ENCODE measurements around the gene ANK2.

DNA sequence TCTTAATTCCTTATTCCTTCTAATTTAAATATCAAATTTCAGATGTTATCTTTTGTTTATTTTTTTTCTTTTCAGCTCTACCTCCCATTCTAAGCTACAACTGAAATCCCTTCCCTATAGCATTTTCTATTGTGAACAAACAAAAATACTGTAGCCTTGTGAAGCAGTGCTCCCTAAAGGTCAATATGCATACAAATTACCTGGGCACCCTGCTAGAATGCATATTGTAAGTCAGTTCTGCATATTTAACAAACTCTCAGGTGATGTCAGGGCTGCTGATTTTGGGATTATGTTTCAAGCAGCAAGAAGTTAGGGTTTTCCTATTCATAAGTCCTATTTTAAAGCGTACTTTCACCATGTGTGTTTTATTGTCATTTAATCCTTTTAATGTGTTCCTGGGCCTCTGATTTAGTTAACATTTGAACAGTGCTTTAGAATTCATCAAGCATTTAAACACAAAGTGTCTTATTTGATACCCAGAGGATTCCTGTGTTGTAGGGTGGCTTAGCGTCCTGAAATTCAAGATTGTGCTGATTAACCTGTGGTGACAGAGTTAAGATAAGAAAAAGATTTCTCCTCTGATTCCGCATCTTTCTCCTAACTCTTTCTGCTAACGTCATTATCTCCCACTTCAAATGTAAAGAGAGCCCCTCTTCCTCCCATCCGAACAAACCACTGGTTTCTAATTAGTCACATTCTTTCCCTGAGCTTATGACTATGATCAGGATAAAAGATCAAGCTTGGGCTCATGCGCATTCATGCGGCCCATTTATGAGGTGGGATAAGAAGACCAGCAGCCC, 221.3 kb downstream of the ANK2 start:
- TF ChIP-seq, protein P1, sequence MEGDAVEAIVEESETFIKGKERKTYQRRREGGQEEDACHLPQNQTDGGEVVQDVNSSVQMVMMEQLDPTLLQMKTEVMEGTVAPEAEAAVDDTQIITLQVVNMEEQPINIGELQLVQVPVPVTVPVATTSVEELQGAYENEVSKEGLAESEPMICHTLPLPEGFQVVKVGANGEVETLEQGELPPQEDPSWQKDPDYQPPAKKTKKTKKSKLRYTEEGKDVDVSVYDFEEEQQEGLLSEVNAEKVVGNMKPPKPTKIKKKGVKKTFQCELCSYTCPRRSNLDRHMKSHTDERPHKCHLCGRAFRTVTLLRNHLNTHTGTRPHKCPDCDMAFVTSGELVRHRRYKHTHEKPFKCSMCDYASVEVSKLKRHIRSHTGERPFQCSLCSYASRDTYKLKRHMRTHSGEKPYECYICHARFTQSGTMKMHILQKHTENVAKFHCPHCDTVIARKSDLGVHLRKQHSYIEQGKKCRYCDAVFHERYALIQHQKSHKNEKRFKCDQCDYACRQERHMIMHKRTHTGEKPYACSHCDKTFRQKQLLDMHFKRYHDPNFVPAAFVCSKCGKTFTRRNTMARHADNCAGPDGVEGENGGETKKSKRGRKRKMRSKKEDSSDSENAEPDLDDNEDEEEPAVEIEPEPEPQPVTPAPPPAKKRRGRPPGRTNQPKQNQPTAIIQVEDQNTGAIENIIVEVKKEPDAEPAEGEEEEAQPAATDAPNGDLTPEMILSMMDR (conservative IDR thresholded peaks at IDR 0.05; ENCODE audit: low read length): no peak
- no peak for TF ChIP-seq EZH2phosphoT487 (IDR thresholded peaks at IDR 0.05; ENCODE audit: borderline replicate concordance, low read depth, low read length)
